Measurements from ENCODE around the gene PSMC1.

- TF ChIP-seq CTCF (IDR thresholded peaks at IDR 0.05) (no peak), POLR2A (IDR thresholded peaks at IDR 0.05) (no peak)
Observed at GRCh38 chr14:90276646-90277367, 20.5 kb downstream of the PSMC1 start.

Data from thyroid gland (tissue), 4 donors.